T47D (cell line): Measurements from ENCODE around the gene PRRT1B.

Source experiments
- DNase-seq, 2 experiments: peaks; one replicate each; pipeline versions ENCODE4 v3.0.0 to v3.0.0-alpha.2; 2011 to 2012; ENCODE audit warnings: low read depth in 1 of 2, low spot score in 1 of 2
- JUND ChIP-seq: IDR thresholded peaks from 2 replicates; pipeline ENCODE4 v1.6.1; 2012; ENCODE audit warnings: low read depth
- in situ Hi-C: cut with HindIII; loops from 2 replicates; pipeline ENCODE4 v1.10.0; 2016; ENCODE audit warnings: low sequenced_read_pairs, low pct_unique_long_range_greater_than_20kb

PRRT1B gene

DNA sequence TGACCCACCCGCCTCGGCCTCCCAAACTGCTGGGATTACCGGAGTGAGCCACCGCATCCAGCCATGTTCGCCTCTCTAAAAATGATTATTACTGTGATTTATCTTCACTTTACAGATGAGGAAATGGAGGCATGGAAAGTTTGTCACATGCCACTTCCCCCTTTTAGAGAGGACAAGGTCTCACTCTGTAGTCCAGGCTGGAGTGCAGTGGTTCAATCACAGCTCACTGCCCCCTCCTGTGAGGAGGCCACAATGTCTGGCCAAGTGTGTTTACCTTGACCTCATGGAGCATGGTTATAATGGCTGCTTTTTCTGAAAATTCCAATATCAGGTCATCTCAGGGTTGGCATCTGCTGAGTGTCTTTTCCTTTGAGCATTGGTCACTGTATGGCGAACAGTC lies 6.7 kb downstream of the PRRT1B start:
- DNase-seq, result no peak
- TF ChIP-seq JUND, result no peak
- in situ Hi-C loops, result no loop called here

DNA sequence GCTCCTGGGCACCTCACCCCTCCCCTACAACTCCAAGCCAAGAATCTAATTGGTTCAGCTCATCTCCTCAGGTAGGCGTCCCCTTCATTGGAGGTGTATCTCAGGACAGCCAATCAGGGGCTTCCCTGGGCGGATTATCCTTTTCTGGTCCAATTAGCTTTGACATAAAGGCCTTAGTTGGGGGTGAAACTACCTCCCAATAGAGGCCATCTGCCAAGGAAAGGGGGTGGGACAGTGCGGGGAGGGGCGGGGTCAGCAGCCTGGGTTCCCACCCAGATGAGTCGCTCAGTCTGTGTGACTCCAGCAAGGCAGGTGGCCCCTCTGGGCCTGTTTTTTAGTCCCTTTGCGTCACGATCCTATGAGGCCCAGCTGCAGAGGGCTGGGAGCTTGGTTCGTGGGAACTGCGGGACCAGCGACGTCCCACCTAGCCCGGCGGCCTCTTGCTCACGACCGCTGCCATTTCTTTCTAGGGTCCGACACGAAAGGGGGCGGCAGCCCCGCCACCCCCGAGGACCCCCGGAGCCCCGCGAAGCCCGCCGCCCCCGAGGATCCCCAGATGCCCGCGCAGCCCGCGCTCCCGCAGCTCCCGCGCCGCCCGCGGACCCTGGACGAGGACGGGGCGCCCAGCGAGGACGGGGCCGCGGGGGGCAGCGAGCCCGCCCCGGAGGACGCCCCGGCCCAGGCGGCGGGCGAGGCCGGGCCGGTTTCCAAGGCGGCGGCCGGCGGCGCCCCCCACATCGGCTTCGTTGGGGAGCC lies 8.9 kb downstream of the PRRT1B start:
- TF ChIP-seq JUND, result no peak
- in situ Hi-C loops, result no loop called here
- DNase-seq, result peak in 1 of 2 experiments; percentile 56

DNA sequence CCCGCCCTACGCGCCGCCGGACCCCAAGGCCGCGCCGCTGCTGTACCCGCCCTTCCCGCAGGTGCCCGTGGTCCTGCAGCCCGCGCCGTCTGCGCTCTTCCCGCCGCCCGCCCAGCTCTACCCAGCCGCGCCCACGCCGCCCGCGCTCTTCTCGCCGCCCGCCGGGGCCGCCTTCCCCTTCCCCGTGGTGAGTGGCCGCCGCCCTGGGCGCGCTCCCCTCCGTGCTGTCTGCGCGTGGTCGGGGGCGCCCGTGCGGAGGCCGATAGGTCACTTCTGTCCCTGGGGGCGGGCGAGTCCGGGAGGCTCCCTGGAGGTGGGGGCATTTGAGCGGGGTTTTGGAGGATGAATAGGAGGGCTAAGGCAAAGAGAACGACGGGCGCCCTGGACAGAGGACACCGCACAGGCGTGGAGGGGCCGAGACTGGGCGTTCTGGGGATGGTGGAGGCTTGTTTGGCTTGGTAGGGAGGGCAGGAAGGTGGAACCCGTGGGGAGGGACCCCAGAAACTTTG lies 9.6 kb downstream of the PRRT1B start:
- no peak for TF ChIP-seq JUND
- DNase-seq, result no peak
- in situ Hi-C loops, result no loop called here

- in situ Hi-C loops, result no loop called here
Measured at GRCh38 chr9:131555841-131556673, 10.7 kb downstream of the PRRT1B start.

GRCh38 chr9:131557855-131558548 lies 12.7 kb downstream of the PRRT1B start:
- in situ Hi-C loops, result no loop called here
- no peak for DNase-seq
- no peak for TF ChIP-seq JUND

More at GRCh38 chr9:131555841-131556673, 10.7 kb downstream of the PRRT1B start:
- DNase-seq, result no peak
- TF ChIP-seq JUND, result no peak

GRCh38 chr9:131559421-131560000 lies 14.2 kb downstream of the PRRT1B start:
- peak; percentile 32 to 38 for DNase-seq
- no peak for TF ChIP-seq JUND
- in situ Hi-C loops, result no loop called here

GRCh38 chr9:131562032-131562959 lies 17.0 kb downstream of the PRRT1B start:
- peak; percentile 73; the same call in 1 of the 2 replicates for TF ChIP-seq JUND
- peak; percentile 41 to 74 for DNase-seq
- in situ Hi-C loops, result no loop called here

DNA sequence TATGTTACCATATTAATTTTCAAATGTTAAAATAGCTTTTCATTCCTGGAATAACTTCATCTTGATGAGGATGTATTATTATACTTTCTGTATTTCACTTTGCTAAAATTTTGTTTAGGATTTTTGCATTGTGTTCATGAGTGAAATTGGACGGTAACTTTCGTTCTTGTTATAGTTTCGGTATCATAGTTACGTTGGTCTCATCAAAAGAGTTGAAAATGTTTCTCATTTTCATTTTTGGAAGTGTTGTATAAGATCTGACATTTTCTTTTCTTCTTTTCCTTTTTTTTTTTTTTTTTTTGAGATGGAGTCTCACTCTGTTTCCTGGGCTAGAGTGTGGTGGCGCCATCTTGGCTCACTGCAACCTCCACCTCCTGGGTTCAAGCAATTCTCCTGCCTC lies 20.0 kb downstream of the PRRT1B start:
- in situ Hi-C loops, result no loop called here
- DNase-seq, result no peak
- TF ChIP-seq JUND, result no peak

DNA sequence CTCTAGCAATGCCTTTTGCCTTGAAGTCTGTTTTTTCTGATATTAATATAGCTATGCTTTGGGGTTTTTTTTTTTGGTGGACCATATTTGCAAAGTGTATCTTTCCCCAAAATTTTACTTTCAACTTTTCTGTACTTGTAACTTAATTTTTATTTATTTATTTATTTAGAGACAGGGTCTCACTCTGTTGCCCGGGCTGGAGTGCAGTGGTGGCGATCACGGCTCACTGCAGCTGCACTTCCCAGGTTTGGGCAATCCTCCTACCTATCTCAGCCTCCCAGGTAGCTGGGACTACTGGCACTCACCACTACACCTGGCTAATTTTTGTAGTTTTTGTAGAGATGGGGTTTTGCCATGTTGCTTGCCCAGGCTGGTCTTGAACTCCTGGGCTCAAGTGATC lies 20.8 kb downstream of the PRRT1B start:
- DNase-seq, result no peak
- in situ Hi-C loops, result no loop called here
- TF ChIP-seq JUND, result no peak

DNA sequence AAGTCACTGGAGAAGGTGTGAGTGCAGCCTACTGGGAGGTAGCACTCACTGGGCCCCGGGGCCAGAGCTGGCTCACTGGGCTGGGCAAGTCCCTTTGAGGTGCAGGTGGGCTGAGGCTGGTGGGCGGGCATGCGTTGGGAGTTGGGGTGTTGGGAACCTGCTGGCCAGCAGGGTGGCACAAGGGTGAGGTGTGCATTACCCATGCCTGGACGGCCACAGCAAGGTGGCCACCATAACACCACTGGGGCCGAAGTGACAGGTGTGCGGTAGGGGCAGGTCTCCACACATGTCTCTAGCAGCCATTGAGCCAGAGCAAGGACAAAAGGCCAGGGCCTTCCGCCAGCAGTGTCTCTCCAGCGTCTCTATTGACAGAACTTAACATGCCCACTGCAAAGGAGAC lies 22.6 kb downstream of the PRRT1B start:
- in situ Hi-C loops, result no loop called here
- DNase-seq, result no peak
- TF ChIP-seq JUND, result no peak

DNA sequence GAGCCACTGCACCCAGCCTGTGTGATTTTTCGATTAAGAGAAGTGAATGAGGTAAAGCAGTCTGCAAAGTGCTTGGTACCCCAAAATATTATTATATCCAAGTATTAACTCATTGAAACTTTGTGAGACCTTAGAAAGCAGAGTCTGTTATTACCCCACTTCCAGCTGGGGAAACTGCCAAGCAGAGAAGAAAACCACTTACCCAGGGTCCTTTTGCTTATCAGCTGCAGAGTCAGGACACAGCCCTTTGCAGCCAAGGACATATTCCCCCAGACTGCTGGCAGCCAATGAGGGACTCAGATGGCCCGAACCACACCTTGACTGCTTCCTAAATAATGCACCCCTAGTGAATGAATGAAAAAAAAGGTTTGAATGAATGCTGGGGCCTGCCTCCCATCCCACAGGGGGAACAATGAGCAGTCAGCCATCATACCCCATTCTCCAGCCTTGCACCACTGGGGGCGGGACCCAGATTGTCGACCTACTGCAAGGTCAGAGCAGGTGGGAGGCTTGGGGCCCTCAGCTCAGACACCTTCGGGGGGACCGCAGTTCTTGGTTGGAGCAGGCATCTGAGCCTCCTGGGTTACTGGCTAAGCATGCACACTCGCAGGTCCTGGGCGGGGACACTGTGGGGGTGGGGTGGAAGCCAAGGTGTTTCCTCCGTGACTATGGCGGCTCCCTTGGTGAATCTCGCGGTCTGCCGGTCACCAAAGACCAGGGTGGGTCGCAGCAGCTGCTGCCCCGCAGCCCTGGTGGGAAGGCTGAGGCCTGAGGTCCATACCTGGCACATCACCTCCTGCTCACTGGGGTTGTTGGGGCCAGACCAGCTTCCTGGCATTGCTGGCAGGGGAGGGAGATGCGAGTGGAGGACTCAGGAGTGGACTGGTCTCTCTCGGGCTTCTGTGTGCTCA lies 29.7 kb downstream of the PRRT1B start:
- in situ Hi-C loops, result no loop called here
- no peak for TF ChIP-seq JUND
- DNase-seq, result no peak
